ENCODE data around the gene RAB40C. TPM values are rescaled to one million over a fixed set of nuclear protein-coding genes. Genes with fewer than 3 reads are reported as not detected.

Gene RAB40C
- total RNA-seq, 1 donor from 2014 or later, result 30.6 TPM

- DNase-seq (ENCODE audit: low spot score, unreplicated experiment), result no peak
- H3K9me3 Mint-ChIP-seq (ENCODE audit: low read depth), result no peaks in the 10 kb centered on the region
- no peak overlapping the region for H3K27ac Mint-ChIP-seq
- H3K27me3 Mint-ChIP-seq, result peaks cover 4% of the 10 kb centered on the region
- H3K36me3 Mint-ChIP-seq (ENCODE audit: insufficient read depth), result peaks cover 6% of the 10 kb centered on the region
- no peak for TF ChIP-seq CTCF (IDR thresholded peaks at IDR 0.05; ENCODE audit: unreplicated experiment)
- peaks cover 8% of the 10 kb centered on the region for H3K4me1 Mint-ChIP-seq (ENCODE audit: low read depth)
- no peak overlapping the region for H3K4me3 Mint-ChIP-seq (ENCODE audit: low read depth)
Observed at GRCh38 chr16:677316-678190, 87.7 kb downstream of the RAB40C start.

GRCh38 chr16:678209-678857 is 88.5 kb downstream of the RAB40C start:
- TF ChIP-seq CTCF (IDR thresholded peaks at IDR 0.05; ENCODE audit: unreplicated experiment), result no peak
- no peak overlapping the region for H3K27ac Mint-ChIP-seq
- peaks cover 7% of the 10 kb centered on the region for H3K36me3 Mint-ChIP-seq (ENCODE audit: insufficient read depth)
- DNase-seq (ENCODE audit: low spot score, unreplicated experiment), result no peak
- peaks cover 10% of the 10 kb centered on the region for H3K4me1 Mint-ChIP-seq (ENCODE audit: low read depth)
- H3K9me3 Mint-ChIP-seq (ENCODE audit: low read depth), result no peaks in the 10 kb centered on the region
- H3K4me3 Mint-ChIP-seq (ENCODE audit: low read depth), result no peak overlapping the region
- peaks cover 4% of the 10 kb centered on the region for H3K27me3 Mint-ChIP-seq

Small RNA genes within 50 kb of the gene (microRNA-seq; reads per million reads assigned to microRNA genes)
- 3.6 reads per million for gene MIR3176 (ENCODE audit: borderline number of aligned reads, unreplicated experiment)

Other genes starting within 250 kb of the RAB40C start
- gene AXIN1, start 237.3 kb upstream of the RAB40C start, total RNA-seq, result 33.6 and 34.4 TPM in 2 replicates
- 82.7 and 85.3 TPM in 2 replicates for gene MRPL28, start 219.5 kb upstream of the RAB40C start, total RNA-seq
- gene PGAP6, start 208.1 kb upstream of the RAB40C start, total RNA-seq, result 92.7 and 92.9 TPM in 2 replicates
- 151 and 154 TPM in 2 replicates for gene NME4, start 192.9 kb upstream of the RAB40C start, total RNA-seq
- 39.4 and 41.3 TPM in 2 replicates for gene DECR2, start 188.2 kb upstream of the RAB40C start, total RNA-seq
- gene RAB11FIP3, start 164.4 kb upstream of the RAB40C start, total RNA-seq, result 92.7 and 97.9 TPM in 2 replicates
- gene CAPN15, start 62.4 kb upstream of the RAB40C start, total RNA-seq, result 53.9 and 57.4 TPM in 2 replicates
- not detected in 2 replicates for gene PRR35, start 29.7 kb upstream of the RAB40C start, total RNA-seq
- gene NHLRC4, start 23.1 kb upstream of the RAB40C start, total RNA-seq, result 0.51 and 1.4 TPM in 2 replicates
- 109 TPM in 2 replicates for gene PIGQ, start 20.1 kb upstream of the RAB40C start, total RNA-seq
- gene WFIKKN1, start 40.9 kb downstream of the RAB40C start, total RNA-seq, result 37.2 and 42.8 TPM in 2 replicates
- gene METTL26, start 46.2 kb downstream of the RAB40C start, total RNA-seq, result 59.3 and 64.0 TPM in 2 replicates
- 26.3 and 31.4 TPM in 2 replicates for gene MCRIP2, start 51.8 kb downstream of the RAB40C start, total RNA-seq
- 109 and 117 TPM in 2 replicates for gene WDR90, start 59.3 kb downstream of the RAB40C start, total RNA-seq
- 153 and 167 TPM in 2 replicates for gene RHOT2, start 78.1 kb downstream of the RAB40C start, total RNA-seq
- gene RHBDL1, start 85.6 kb downstream of the RAB40C start, total RNA-seq, result 5.0 and 5.2 TPM in 2 replicates
- 76.8 and 87.1 TPM in 2 replicates for gene STUB1, start 90.3 kb downstream of the RAB40C start, total RNA-seq
- 52.2 and 55.1 TPM in 2 replicates for gene JMJD8, start 94.3 kb downstream of the RAB40C start, total RNA-seq
- 18.1 and 18.9 TPM in 2 replicates for gene WDR24, start 100.3 kb downstream of the RAB40C start, total RNA-seq
- 4.3 TPM in 2 replicates for gene FBXL16, start 115.7 kb downstream of the RAB40C start, total RNA-seq
- 98.6 and 107 TPM in 2 replicates for gene METRN, start 125.1 kb downstream of the RAB40C start, total RNA-seq
- 44.2 and 44.9 TPM in 2 replicates for gene ANTKMT, start 131.1 kb downstream of the RAB40C start, total RNA-seq
- gene CCDC78, start 136.4 kb downstream of the RAB40C start, total RNA-seq, result 2.5 and 3.2 TPM in 2 replicates
- gene HAGHL, start 137.0 kb downstream of the RAB40C start, total RNA-seq, result 8.1 and 9.2 TPM in 2 replicates
- gene CIAO3, start 150.9 kb downstream of the RAB40C start, total RNA-seq, result 44.0 and 46.5 TPM in 2 replicates
- gene MSLN, start 170.7 kb downstream of the RAB40C start, total RNA-seq, result 0.50 TPM in 1 of 2 replicates, not detected in the other
- 23.5 and 26.8 TPM in 2 replicates for gene RPUSD1, start 198.3 kb downstream of the RAB40C start, total RNA-seq
- 90.0 and 99.3 TPM in 2 replicates for gene CHTF18, start 198.6 kb downstream of the RAB40C start, total RNA-seq
- gene GNG13, start 210.7 kb downstream of the RAB40C start, total RNA-seq, result not detected in 2 replicates

Data from progenitor cell of endocrine pancreas (in vitro differentiated cells).